GM18526 (cell line): ENCODE measurements around the gene PHF2.

Experiments used
- POLR2A ChIP-seq: IDR thresholded peaks from 3 replicates; pipeline ENCODE4 v1.6.1; 2011; ENCODE audit not compliant: insufficient read length; ENCODE audit errors: extremely low read depth

Gene PHF2

DNA sequence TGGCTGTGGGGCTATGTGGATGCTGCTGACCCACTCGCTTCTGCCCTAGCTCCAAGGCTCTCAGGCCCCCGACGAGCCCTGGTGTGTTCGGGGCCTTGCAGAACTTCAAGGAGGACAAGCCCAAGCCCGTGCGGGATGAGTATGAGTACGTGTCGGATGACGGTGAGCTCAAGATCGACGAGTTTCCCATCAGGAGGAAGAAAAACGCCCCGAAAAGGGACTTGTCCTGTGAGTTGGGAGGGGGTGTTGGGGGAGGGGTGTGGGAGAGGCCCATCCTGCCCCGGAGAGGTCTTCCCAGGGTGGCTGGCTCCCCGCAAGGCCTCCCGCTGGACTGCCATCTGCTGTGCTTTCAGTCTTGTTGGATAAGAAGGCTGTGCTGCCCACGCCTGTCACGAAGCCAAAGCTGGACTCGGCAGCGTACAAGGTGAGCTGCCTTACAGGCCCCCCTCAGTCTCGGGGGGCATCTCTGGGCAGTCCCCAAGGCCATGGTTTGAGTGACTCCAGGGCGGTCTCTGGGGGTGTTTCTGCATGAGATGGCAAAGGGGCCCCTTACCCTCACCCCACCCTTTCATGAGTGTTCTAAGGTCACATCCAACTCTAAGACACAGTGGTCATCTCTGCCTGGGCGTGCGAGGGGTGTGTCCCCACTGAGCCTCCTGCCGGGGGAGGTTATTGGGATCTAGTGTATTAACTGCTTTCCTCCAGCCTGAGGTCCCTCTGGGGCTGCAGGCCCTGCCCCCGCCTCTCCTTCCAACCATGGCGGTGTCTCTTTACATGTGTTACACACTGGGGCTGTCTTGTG lies 89.5 kb downstream of the PHF2 start:
- no peak for TF ChIP-seq POLR2A

- no peak for TF ChIP-seq POLR2A
These were observed 90.6 kb downstream of the PHF2 start for GRCh38 chr9:93667006-93667405.

DNA sequence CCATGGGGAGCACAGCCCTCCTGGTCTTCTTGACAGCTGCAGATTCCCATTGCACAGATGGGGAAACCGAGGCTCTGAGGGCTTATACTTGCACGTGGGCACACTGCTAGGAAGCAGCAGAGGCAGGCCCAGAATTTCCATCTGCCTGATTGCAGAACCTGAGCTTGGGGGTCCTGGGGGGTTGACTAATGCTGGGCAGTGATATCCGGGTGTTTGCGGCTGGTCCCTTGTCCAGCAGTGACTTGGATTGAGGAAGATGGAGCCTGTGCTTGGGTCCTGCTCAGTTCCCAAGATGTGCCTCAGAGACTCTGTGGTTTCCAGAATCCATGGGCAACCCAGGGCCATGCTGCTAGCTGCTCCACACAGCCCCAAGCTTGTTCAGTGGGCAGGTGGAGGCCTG lies 91.2 kb downstream of the PHF2 start:
- TF ChIP-seq POLR2A: no peak

- TF ChIP-seq POLR2A: no peak
These were observed 92.0 kb downstream of the PHF2 start for GRCh38 chr9:93668261-93668871.

DNA sequence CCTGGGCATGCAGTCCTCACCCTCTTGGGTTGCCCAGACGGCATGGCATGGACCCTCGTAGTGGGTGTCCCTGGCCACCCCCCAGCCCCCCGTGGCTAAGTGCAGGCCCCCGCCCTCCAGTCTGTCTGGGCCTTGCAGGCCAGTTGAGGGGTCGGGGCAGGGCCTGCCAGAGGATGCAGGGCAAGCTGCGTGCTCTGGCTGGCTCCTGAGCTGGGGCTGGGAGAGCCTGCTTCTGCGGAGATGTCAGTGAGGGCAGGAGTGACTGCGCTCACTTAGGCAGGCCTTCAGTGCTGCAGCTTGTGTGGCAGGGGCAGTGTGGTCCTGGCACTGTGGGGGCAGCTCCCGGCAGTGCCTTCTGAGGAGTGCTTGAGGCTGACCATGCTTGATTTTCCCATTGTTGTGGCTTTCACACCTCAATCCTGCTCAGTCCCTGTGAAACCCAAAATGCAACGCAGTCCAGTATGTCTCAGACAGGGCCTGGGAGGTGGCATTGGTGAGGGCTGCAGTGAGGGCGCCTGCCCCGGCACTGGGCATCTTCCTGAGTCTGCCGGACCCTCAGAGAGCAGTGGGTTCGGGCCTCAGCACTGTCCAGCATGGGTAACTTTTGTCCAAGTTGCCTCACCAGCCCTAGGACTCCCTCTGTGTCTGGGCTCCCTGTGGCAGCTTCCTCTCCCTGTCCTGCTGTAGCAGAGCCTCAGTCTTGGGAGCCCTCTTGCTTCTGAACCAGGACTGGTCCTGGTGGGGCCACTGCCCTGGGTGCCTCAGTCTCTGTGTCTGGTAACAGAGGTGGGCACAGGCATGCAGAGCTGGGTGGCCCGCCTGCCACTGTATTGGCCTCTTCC lies 93.0 kb downstream of the PHF2 start:
- TF ChIP-seq POLR2A: no peak

DNA sequence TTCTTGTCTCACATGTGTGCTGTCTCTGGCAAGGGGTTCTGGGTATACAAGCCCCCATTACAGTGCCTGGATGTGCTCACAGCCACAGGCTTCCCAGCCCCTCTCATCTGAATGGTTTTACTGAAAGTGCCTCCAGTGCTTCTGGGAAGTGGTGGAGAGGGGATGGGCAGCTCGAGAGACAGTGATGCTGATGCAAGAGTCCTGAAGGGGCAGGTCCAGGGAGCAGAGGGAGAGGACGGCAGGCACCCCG lies 93.5 kb downstream of the PHF2 start:
- no peak for TF ChIP-seq POLR2A

GRCh38 chr9:93670208-93671019 lies 94.0 kb downstream of the PHF2 start:
- TF ChIP-seq POLR2A: no peak

GRCh38 chr9:93671020-93671338 lies 94.6 kb downstream of the PHF2 start:
- TF ChIP-seq POLR2A: no peak

- TF ChIP-seq POLR2A: no peak
These were observed 96.8 kb downstream of the PHF2 start for GRCh38 chr9:93673021-93673838.

DNA sequence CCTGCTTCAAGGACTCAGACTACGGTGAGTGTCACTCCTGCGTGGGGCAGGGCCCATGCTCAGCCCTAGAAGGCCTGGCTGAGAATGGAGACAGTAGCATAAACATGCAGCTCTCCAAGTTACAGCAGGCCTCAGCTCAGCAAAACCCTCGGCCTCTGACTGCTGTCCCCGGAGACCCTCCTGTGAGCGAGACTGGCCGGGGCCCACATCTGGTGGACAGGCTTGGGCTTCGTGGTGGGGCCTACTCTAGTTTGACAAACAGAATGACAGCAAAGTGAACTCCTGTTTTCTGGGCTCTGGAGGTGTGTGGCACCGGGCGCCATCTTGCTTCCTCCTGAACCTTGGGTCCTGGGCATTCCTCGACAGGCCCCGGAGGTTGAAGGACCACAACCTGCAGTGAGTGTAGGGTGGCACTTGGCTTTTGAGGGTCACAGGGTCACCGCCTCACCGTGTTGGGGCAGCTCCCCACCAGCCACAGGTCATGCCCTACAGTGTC lies 97.5 kb downstream of the PHF2 start:
- TF ChIP-seq POLR2A: no peak

DNA sequence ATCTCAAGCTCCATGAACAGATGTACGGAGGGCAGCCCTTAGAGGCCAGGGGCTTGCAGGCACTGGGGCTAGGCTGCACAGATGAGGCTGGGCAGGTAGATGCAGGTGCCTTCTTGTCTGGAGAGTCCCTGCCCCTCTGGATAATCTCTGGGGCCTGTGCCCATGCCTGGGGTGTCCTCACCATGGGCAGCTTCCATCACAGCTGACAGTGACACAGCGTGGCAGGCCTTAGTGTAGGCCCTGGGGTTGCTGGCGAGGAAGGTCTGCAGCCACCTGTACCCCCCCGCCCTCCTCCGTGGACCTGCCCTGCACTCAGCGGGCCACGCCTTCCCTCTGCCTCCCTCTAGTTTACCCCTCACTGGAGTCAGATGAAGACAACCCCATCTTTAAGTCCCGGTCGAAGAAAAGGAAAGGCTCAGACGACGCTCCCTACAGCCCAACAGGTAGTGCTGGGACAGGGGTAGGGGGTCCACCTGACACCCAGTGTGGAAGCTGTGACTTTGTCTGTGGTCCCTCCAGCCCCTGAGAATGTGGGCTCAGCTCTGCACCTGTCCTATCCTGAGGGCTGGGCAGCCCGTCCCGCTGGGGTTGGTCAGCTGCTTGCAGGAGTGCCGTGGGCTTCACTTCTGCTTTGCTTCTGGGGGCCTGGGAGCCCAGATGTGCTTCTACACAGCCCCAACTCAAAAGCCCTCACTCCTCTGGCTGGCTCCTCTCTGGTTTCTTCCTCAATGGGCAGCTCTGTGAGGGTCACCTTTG lies 98.4 kb downstream of the PHF2 start:
- no peak for TF ChIP-seq POLR2A

DNA sequence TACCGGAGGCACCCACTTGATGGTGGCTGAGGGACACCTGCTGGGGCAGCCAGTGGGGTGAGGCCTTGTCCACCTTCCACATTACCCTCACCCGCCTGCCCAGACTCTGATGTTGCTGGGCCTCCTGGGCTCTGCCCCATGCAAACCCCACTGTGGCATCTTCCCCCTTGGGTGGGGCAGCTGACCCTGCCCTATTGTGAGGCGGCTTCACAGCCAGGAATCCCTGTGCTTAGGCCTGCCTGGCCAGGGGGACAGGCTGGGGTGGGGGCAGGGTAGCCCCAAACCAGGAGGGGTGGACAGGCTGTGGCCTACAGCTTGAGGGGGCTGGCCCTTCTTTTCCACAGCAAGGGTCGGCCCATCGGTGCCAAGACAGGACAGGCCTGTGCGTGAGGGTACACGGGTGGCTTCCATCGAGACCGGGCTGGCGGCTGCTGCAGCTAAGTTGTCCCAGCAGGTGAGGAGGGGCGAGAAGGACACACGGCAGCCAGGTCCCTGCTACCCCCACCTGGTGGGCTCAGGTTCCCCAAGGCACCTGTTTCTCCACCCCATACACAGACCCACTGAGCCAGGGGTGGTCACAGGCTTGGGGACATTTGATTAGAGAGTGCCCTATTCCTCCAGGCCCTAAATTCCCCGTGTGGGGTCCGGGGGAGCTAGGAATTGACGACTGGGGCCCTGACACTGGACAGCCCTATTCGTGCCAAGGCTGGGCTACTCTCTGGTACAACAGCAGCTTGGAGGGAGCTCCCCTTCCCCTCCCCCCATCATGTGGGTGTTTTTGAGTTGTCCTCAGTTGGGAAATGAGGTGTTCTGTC lies 99.2 kb downstream of the PHF2 start:
- no peak for TF ChIP-seq POLR2A
